ENCODE measurements around the gene CIDEA.

The CIDEA gene

DNA sequence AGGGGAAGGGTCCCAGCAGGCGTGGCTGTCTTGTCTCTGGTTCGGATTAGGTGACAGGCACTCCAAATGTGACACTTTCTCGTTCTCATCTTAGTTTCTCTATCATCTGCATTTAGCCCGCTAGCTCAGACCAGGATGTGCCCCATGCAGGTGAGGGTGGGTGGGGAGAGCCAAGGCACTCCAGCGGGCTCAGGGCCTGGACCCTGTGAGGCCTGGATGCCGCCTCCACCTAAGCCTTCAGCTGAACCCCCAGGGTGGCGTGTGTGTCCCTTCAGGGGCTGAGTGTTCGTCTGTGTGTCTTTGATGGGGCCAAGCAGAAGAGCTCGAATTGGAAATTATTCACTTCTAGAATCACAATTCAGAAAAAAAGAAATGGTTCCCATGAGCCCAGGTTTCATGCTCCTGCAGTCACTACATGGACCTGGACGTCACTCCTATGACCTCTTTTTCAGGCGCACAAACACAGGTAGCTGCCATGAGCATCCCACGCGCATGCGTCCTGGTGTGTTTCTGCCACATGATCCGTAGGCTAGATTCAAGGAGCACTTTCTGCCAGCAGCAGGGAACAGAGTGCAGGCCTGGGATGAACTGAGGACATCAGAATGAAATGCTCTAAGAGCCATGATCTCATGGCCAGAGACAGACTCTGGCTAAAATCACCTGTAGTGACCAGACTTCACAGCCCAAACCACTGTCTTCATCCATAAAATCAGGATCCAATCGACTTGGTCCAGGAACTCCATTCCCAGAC lies 25.8 kb downstream of the CIDEA start:
- Histone ChIP-seq H3K36me3 (ENCODE audit: insufficient read depth, low read length) (no peaks in the 10 kb centered on the region), H3K4me3 (ENCODE audit: low read depth in 1 of 2, low read length in 2 of 2) (peak overlapping the region in 1 of 2 donors; percentile 73), H3K27me3 (ENCODE audit: control insufficient read depth in 1 of 2, insufficient read depth in 2 of 2, low read length in 2 of 2) (no peaks in the 10 kb centered on the region), H3K27ac (ENCODE audit: low read depth, low read length) (peak overlapping the region; percentile 99), H3K4me1 (ENCODE audit: insufficient read depth, low read length) (peaks cover 39% of the 10 kb centered on the region), H3K9me3 (ENCODE audit: low read length) (no peaks in the 10 kb centered on the region), H3K9ac (ENCODE audit: low read length) (peak overlapping the region; percentile 97)

GRCh38 chr18:12281861-12282260 lies 27.7 kb downstream of the CIDEA start:
- Histone ChIP-seq H3K36me3 (ENCODE audit: insufficient read depth, low read length) (no peaks in the 10 kb centered on the region), H3K9me3 (ENCODE audit: low read length) (no peaks in the 10 kb centered on the region), H3K27ac (ENCODE audit: low read depth, low read length) (peak overlapping the region; percentile 7), H3K4me3 (ENCODE audit: low read depth in 1 of 2, low read length in 2 of 2) (no peak overlapping the region), H3K27me3 (ENCODE audit: control insufficient read depth in 1 of 2, insufficient read depth in 2 of 2, low read length in 2 of 2) (no peaks in the 10 kb centered on the region), H3K4me1 (ENCODE audit: insufficient read depth, low read length) (peaks cover 36% of the 10 kb centered on the region), H3K9ac (ENCODE audit: low read length) (no peak overlapping the region)

DNA sequence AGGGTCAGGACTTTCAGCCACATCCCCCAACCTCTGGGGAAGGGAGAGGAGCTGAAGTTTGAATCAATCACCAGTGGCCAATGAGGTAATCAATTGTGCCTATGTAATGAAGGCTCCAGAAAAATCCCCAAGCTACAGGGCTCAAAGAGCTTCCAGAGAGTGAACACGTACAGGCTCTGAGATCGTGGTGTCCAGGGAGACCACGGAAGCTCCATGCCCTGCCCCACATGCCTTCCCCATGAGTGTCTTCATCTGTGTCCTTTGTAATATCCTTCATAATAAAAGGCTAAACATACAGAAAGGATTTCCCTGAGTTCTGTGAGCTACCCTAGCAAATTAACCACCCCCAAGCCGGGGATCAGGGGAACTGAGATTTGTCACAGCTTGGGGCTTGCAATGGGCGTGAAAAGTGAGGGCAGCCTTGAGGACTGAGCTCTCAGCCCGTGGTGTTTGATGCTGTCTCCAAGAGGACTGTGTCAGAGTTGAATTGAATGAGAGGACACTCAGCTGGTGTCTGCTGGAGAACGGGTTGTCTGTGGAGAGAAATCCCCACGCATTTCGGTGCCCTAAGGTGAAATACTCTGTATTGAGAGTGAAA lies 28.4 kb downstream of the CIDEA start:
- no peaks in the 10 kb centered on the region for H3K9me3 ChIP-seq (ENCODE audit: low read length)
- no peak overlapping the region for H3K9ac ChIP-seq (ENCODE audit: low read length)
- peaks cover 29% of the 10 kb centered on the region for H3K4me1 ChIP-seq (ENCODE audit: insufficient read depth, low read length)
- H3K36me3 ChIP-seq (ENCODE audit: insufficient read depth, low read length) = no peaks in the 10 kb centered on the region
- H3K27me3 ChIP-seq (ENCODE audit: control insufficient read depth in 1 of 2, insufficient read depth in 2 of 2, low read length in 2 of 2) = no peaks in the 10 kb centered on the region
- H3K4me3 ChIP-seq (ENCODE audit: low read depth in 1 of 2, low read length in 2 of 2) = no peak overlapping the region
- H3K27ac ChIP-seq (ENCODE audit: low read depth, low read length) = no peak overlapping the region

DNA sequence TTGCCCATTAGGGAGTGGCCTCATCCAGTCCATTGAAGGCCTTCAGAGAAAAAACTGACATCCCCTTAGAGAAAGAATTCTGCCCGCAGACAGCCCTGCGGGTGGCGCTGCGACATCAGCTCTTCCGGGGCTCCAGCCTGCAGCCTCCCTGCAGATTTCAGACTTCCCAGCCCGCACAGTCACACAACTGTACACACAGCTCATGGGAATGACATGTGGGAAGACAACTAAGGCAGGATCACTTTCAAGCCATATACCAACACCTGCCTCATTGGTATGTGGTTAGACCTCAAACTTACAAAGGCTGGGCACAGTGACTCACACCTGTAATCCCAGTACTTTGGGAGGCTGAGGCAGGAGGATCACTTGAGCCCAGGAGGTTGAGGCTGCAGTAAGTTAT lies 29.1 kb downstream of the CIDEA start:
- no peak overlapping the region for H3K4me3 ChIP-seq (ENCODE audit: low read depth in 1 of 2, low read length in 2 of 2)
- H3K36me3 ChIP-seq (ENCODE audit: insufficient read depth, low read length) = no peaks in the 10 kb centered on the region
- H3K27me3 ChIP-seq (ENCODE audit: control insufficient read depth in 1 of 2, insufficient read depth in 2 of 2, low read length in 2 of 2) = no peaks in the 10 kb centered on the region
- no peaks in the 10 kb centered on the region for H3K9me3 ChIP-seq (ENCODE audit: low read length)
- H3K4me1 ChIP-seq (ENCODE audit: insufficient read depth, low read length) = peaks cover 22% of the 10 kb centered on the region
- no peak overlapping the region for H3K9ac ChIP-seq (ENCODE audit: low read length)
- H3K27ac ChIP-seq (ENCODE audit: low read depth, low read length) = no peak overlapping the region

DNA sequence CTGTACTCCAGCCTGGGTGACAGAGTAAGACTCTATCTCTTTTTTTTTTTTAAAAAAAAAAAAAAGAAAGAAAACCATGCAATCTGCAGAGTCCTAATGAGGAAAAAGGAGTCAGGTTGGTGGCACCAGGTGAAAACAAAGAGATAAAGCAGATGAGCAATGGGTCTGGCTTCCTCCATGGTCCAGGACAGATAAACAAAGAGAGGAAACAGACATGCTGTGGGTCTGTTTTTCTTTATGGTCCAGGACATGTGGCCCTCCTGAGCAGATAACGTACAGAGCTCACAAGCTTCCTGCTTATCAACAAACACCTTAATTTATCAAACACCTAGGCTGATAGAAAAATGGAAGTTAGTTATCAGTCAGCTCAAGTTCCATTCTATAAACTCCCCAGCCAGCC lies 29.5 kb downstream of the CIDEA start:
- Histone ChIP-seq H3K9me3 (ENCODE audit: low read length) (no peaks in the 10 kb centered on the region), H3K9ac (ENCODE audit: low read length) (no peak overlapping the region), H3K4me1 (ENCODE audit: insufficient read depth, low read length) (peaks cover 22% of the 10 kb centered on the region), H3K4me3 (ENCODE audit: low read depth in 1 of 2, low read length in 2 of 2) (no peak overlapping the region), H3K27me3 (ENCODE audit: control insufficient read depth in 1 of 2, insufficient read depth in 2 of 2, low read length in 2 of 2) (no peaks in the 10 kb centered on the region), H3K27ac (ENCODE audit: low read depth, low read length) (no peak overlapping the region), H3K36me3 (ENCODE audit: insufficient read depth, low read length) (no peaks in the 10 kb centered on the region)

DNA sequence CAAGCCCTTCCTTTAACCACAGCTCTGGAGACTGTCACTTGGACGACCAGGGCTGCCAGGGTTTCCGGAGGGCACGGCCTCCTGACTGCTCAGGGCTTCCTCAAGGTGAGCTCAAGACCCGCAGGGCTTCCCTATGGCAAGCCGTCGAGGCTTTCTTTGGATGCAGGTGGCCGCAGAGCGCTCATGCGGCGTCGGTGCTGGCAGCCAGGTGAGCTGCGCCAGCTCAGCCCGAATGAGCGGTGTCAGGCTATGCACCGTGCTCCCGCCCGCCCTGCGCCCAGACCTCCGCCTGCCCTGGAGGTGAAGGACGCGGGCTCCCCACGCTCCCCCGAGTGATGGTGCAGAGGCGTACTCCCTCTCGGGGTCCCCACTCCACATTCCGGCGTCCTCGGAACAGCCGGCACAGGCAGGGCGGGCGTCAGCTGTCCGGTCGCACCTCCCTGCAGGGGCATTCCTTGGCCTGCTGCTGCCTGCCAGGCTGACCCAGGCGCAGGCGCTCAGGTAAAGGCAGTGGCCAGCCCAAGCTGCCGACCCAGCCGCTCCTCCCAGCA lies 33.0 kb downstream of the CIDEA start:
- Histone ChIP-seq H3K4me1 (ENCODE audit: insufficient read depth, low read length) (peaks cover 11% of the 10 kb centered on the region), H3K4me3 (ENCODE audit: low read depth in 1 of 2, low read length in 2 of 2) (peak overlapping the region; percentile 40 to 78), H3K27me3 (ENCODE audit: control insufficient read depth in 1 of 2, insufficient read depth in 2 of 2, low read length in 2 of 2) (no peaks in the 10 kb centered on the region), H3K9ac (ENCODE audit: low read length) (peak overlapping the region; percentile 76), H3K9me3 (ENCODE audit: low read length) (no peaks in the 10 kb centered on the region), H3K36me3 (ENCODE audit: insufficient read depth, low read length) (no peaks in the 10 kb centered on the region), H3K27ac (ENCODE audit: low read depth, low read length) (peak overlapping the region; percentile 88)

- H3K27ac ChIP-seq (ENCODE audit: low read depth, low read length) = peak overlapping the region; percentile 88
- H3K9ac ChIP-seq (ENCODE audit: low read length) = peak overlapping the region; percentile 76
- no peaks in the 10 kb centered on the region for H3K9me3 ChIP-seq (ENCODE audit: low read length)
- H3K4me3 ChIP-seq (ENCODE audit: low read depth in 1 of 2, low read length in 2 of 2) = peak overlapping the region; percentile 40 to 78
- no peaks in the 10 kb centered on the region for H3K36me3 ChIP-seq (ENCODE audit: insufficient read depth, low read length)
- peaks cover 11% of the 10 kb centered on the region for H3K4me1 ChIP-seq (ENCODE audit: insufficient read depth, low read length)
- no peaks in the 10 kb centered on the region for H3K27me3 ChIP-seq (ENCODE audit: control insufficient read depth in 1 of 2, insufficient read depth in 2 of 2, low read length in 2 of 2)
Observed at GRCh38 chr18:12287684-12288402, 33.7 kb downstream of the CIDEA start.

DNA sequence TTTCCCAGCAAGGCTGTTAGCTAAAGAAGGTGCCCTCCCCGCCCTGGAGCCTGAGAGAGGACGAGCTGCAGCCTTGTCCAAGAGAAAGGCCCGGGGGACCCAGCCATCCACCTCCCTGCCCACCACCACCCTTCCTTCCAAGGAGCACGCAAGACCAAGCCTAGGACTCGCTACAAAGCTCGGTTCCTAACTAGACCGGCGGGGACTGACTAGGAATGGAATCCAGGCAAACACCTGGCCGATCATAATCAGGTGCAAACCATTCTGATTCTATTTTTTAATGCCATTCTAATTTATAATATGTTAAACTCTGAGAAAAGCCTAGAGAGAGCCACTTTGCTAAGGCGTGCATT lies 34.2 kb downstream of the CIDEA start:
- H3K9me3 ChIP-seq (ENCODE audit: low read length) = no peaks in the 10 kb centered on the region
- peak overlapping the region; percentile 40 to 78 for H3K4me3 ChIP-seq (ENCODE audit: low read depth in 1 of 2, low read length in 2 of 2)
- H3K9ac ChIP-seq (ENCODE audit: low read length) = peak overlapping the region; percentile 76
- peaks cover 11% of the 10 kb centered on the region for H3K4me1 ChIP-seq (ENCODE audit: insufficient read depth, low read length)
- no peaks in the 10 kb centered on the region for H3K27me3 ChIP-seq (ENCODE audit: control insufficient read depth in 1 of 2, insufficient read depth in 2 of 2, low read length in 2 of 2)
- H3K27ac ChIP-seq (ENCODE audit: low read depth, low read length) = peak overlapping the region; percentile 88
- H3K36me3 ChIP-seq (ENCODE audit: insufficient read depth, low read length) = no peaks in the 10 kb centered on the region

DNA sequence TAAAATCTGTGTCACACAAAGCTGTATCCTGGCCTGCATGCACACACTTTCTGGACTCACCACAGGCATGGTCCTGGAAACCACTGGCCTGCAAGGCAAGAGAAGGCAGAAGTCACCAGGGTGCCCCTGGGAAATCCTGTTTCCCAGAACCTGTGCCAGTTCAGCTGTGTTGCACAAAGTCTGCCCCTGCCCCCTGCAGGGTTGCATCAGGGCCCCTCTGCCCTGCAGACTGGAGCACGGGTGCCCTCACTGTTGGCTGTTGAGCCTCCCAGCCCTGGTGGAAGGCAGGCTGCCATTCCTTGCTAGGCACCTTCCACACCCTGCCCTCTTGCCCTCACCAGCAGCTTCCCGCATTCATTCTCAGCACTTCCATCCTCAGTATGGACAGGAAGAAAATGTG lies 35.9 kb downstream of the CIDEA start:
- no peak overlapping the region for H3K4me3 ChIP-seq (ENCODE audit: low read depth in 1 of 2, low read length in 2 of 2)
- H3K9ac ChIP-seq (ENCODE audit: low read length) = no peak overlapping the region
- no peaks in the 10 kb centered on the region for H3K27me3 ChIP-seq (ENCODE audit: control insufficient read depth in 1 of 2, insufficient read depth in 2 of 2, low read length in 2 of 2)
- no peaks in the 10 kb centered on the region for H3K9me3 ChIP-seq (ENCODE audit: low read length)
- H3K36me3 ChIP-seq (ENCODE audit: insufficient read depth, low read length) = no peaks in the 10 kb centered on the region
- H3K27ac ChIP-seq (ENCODE audit: low read depth, low read length) = no peak overlapping the region
- peaks cover 11% of the 10 kb centered on the region for H3K4me1 ChIP-seq (ENCODE audit: insufficient read depth, low read length)

DNA sequence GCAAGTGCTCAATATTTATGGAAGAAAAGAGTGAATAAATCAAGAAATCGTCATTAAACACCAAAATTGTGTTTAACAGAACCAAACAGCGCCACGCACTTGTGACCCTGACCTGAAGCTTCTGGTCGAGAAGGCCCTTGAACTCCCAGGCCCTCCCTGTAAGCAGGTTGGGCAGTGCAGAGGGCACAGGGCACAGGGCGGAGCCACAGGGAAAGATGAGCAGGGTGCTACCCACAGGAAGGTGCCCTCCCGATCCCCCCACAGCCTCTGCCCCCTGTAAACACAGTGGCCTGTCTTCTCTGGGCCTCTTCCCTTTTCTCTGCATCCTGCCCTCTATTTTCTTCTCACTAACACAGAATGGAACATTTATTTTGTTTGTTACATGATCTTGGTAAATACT lies 37.0 kb downstream of the CIDEA start:
- Histone ChIP-seq H3K4me1 (ENCODE audit: insufficient read depth, low read length) (peaks cover 11% of the 10 kb centered on the region), H3K4me3 (ENCODE audit: low read depth in 1 of 2, low read length in 2 of 2) (no peak overlapping the region), H3K27me3 (ENCODE audit: control insufficient read depth in 1 of 2, insufficient read depth in 2 of 2, low read length in 2 of 2) (no peaks in the 10 kb centered on the region), H3K9me3 (ENCODE audit: low read length) (no peaks in the 10 kb centered on the region), H3K36me3 (ENCODE audit: insufficient read depth, low read length) (no peaks in the 10 kb centered on the region), H3K9ac (ENCODE audit: low read length) (no peak overlapping the region), H3K27ac (ENCODE audit: low read depth, low read length) (no peak overlapping the region)

DNA sequence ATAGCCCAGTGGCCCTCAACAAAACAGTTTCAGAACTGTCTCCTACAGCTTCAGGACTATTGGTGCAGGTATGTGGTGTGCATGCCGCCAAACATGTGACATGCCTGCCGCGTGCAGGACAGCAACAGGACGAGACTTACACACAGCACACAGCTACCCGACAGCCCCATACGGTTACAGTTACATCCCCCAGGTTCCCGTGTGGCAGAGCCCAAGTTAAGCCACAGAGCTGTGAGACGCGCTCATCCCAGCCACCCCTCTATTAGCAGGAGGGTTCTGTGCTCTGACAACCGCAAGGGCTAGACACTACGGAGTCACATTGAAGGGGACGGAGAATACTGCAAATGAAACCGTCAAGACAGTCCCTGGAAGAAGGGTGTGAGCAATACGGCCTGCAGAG lies 37.5 kb downstream of the CIDEA start:
- no peaks in the 10 kb centered on the region for H3K9me3 ChIP-seq (ENCODE audit: low read length)
- no peak overlapping the region for H3K9ac ChIP-seq (ENCODE audit: low read length)
- peaks cover 11% of the 10 kb centered on the region for H3K4me1 ChIP-seq (ENCODE audit: insufficient read depth, low read length)
- no peak overlapping the region for H3K27ac ChIP-seq (ENCODE audit: low read depth, low read length)
- H3K36me3 ChIP-seq (ENCODE audit: insufficient read depth, low read length) = no peaks in the 10 kb centered on the region
- no peak overlapping the region for H3K4me3 ChIP-seq (ENCODE audit: low read depth in 1 of 2, low read length in 2 of 2)
- H3K27me3 ChIP-seq (ENCODE audit: control insufficient read depth in 1 of 2, insufficient read depth in 2 of 2, low read length in 2 of 2) = no peaks in the 10 kb centered on the region
